ENCODE data around the gene GIT1. TPM values are rescaled to one million over a fixed set of nuclear protein-coding genes. Genes with fewer than 3 reads are reported as not detected.

Gene GIT1
- total and polyA plus RNA-seq, 2 experiments from 2014 or later: 15.9 to 60.9 TPM

- Mint-ChIP-seq H3K27me3 (ENCODE audit: insufficient read depth, low read depth, poor library complexity) (peaks cover 23% of the 10 kb centered on the region), H3K4me3 (no peak overlapping the region; the same call in 2 of the 3 replicates), H3K9me3 (no peaks in the 10 kb centered on the region), H3K4me1 (peaks cover 45% of the 10 kb centered on the region), H3K27ac (no peak overlapping the region), H3K36me3 (ENCODE audit: low read depth) (no peaks in the 10 kb centered on the region)
- TF ChIP-seq NANOG (IDR thresholded peaks at IDR 0.05; ENCODE audit: borderline replicate concordance) (no peak), CREB1 (CRISPR knock-in tag; IDR thresholded peaks at IDR 0.05; ENCODE audit: low read depth) (no peak), ZNF114 (CRISPR knock-in tag; IDR thresholded peaks at IDR 0.05) (no peak), CTCF (conservative IDR thresholded peaks at IDR 0.05; ENCODE audit: low read depth in 2 of 2) (no peak), ZNF462 (CRISPR knock-in tag; IDR thresholded peaks at IDR 0.05) (no peak), ETS1 (IDR thresholded peaks at IDR 0.05) (no peak), STAT1 (IDR thresholded peaks at IDR 0.05; ENCODE audit: unreplicated experiment) (no peak), EZH2 (IDR thresholded peaks at IDR 0.05; ENCODE audit: low read depth, unreplicated experiment) (no peak)
- peaks cover 8% of the 10 kb centered on the region; the same call in 1 of the 2 replicates for H4K20me1 ChIP-seq (replicated peaks; ENCODE audit: insufficient read depth)
- H3K4me3 ChIP-seq: no peak overlapping the region
- ATAC-seq (no peak), DNase-seq (ENCODE audit: low spot score) (no peak)
- H3K27ac ChIP-seq (ENCODE audit: low read depth): no peak overlapping the region
- peaks cover 46% of the 10 kb centered on the region for H3K4me1 ChIP-seq (ENCODE audit: insufficient read depth)
- no peaks in the 10 kb centered on the region for H3K9me2 ChIP-seq (ENCODE audit: insufficient read depth)
- H2AFZ ChIP-seq: no peak overlapping the region
- H3K27me3 ChIP-seq (ENCODE audit: insufficient read depth): no peaks in the 10 kb centered on the region
- H3K36me3 ChIP-seq (ENCODE audit: insufficient read depth): no peaks in the 10 kb centered on the region
- H3K79me2 ChIP-seq (replicated peaks; ENCODE audit: insufficient read depth): peaks cover 28% of the 10 kb centered on the region
- peaks cover 19% of the 10 kb centered on the region for H3F3A ChIP-seq (replicated peaks; ENCODE audit: low read depth)
- peak overlapping the region; percentile 79 for H3K4me2 ChIP-seq
Observed at GRCh38 chr17:29595943-29596774, 6.7 kb upstream of the GIT1 start.

All from GM23338 (cell line).